Retina (tissue), 1 donor: ENCODE results near the gene TRIB2.

ENCODE experiments used
- DNase-seq: peaks from one replicate; pipeline ENCODE4 v3.0.0-alpha.2; 2016

The TRIB2 gene

GRCh38 chr2:12701786-12702167 is 15.0 kb upstream of the TRIB2 start:
- DNase-seq: no peak

- no peak for DNase-seq
Observed at GRCh38 chr2:12702168-12703121, 14.3 kb upstream of the TRIB2 start.

GRCh38 chr2:12704378-12704777 is 12.4 kb upstream of the TRIB2 start:
- no peak for DNase-seq

GRCh38 chr2:12705230-12705629 is 11.5 kb upstream of the TRIB2 start:
- DNase-seq: no peak

GRCh38 chr2:12705742-12706141 is 11.0 kb upstream of the TRIB2 start:
- DNase-seq: no peak

GRCh38 chr2:12708508-12709206 is 8.1 kb upstream of the TRIB2 start:
- no peak for DNase-seq

- no peak for DNase-seq
Observed at GRCh38 chr2:12709207-12709522, 7.6 kb upstream of the TRIB2 start.

GRCh38 chr2:12710301-12710700 is 6.4 kb upstream of the TRIB2 start:
- DNase-seq: no peak

- DNase-seq: no peak
Observed at GRCh38 chr2:12711339-12711738, 5.4 kb upstream of the TRIB2 start.

- DNase-seq: peak; percentile 1
Observed at GRCh38 chr2:12712881-12713280, 3.9 kb upstream of the TRIB2 start.

GRCh38 chr2:12714391-12715221 is 2.1 kb upstream of the TRIB2 start:
- no peak for DNase-seq

GRCh38 chr2:12715258-12716031 is 1.3 kb upstream of the TRIB2 start:
- DNase-seq: peak; percentile 30

GRCh38 chr2:12716032-12716281 is 779 bp upstream of the TRIB2 start:
- no peak for DNase-seq

- DNase-seq: peak; percentile 93
Observed at GRCh38 chr2:12717191-12718014, 667 bp downstream of the TRIB2 start.

- peak; percentile 86 for DNase-seq
Observed at GRCh38 chr2:12718015-12718671, 1.4 kb downstream of the TRIB2 start.

- peak; percentile 76 for DNase-seq
Observed at GRCh38 chr2:12718711-12719399, 2.1 kb downstream of the TRIB2 start.

GRCh38 chr2:12719400-12720277 is 2.9 kb downstream of the TRIB2 start:
- DNase-seq: peak; percentile 58

- no peak for DNase-seq
Observed at GRCh38 chr2:12720278-12720620, 3.5 kb downstream of the TRIB2 start.

GRCh38 chr2:12720754-12721378 is 4.1 kb downstream of the TRIB2 start:
- DNase-seq: no peak
